Heart right ventricle (tissue), 16 donors: ENCODE results near the gene NCS1. TPM values are rescaled to one million over a fixed set of nuclear protein-coding genes. Genes with fewer than 3 reads are reported as not detected.

Experiments used
- ATAC-seq, 8 donors: fragments of 200-7000 bp; cut with Tn5 transposase; one replicate each; pipeline ENCODE4 v1.9.1; 2020; ENCODE audit warnings: mild to moderate bottlenecking in 8 of 8, moderate library complexity in 8 of 8, moderate number of reproducible peaks in 1 of 8
- DNase-seq, 2 donors: peaks; one replicate each; pipeline ENCODE4 v3.0.0-alpha.2; 2020
- H3K27ac ChIP-seq, 10 donors: fragments of 200-600 bp; sonication (generic) in 2 of 10; one replicate each; pipeline versions ENCODE4 v1.5.0 to v1.8.0; 2020 to 2022; ENCODE audit warnings: mild to moderate bottlenecking in 3 of 10
- H3K27me3 ChIP-seq, 7 donors: fragments of 200-600 bp; one replicate each; pipeline ENCODE4 v1.8.0; 2021 to 2022; ENCODE audit warnings: mild to moderate bottlenecking in 2 of 7
- H3K36me3 ChIP-seq, 9 donors: fragments of 200-600 bp; sonication (generic) in 1 of 9; one replicate each; pipeline versions ENCODE4 v1.5.0 to v1.8.0; 2020 to 2022; ENCODE audit warnings: mild to moderate bottlenecking in 2 of 9
- H3K4me1 ChIP-seq, 9 donors: fragments of 200-600 bp; sonication (generic) in 1 of 9; one replicate each; pipeline versions ENCODE4 v1.5.0 to v1.8.0; 2020 to 2022; ENCODE audit warnings: mild to moderate bottlenecking in 4 of 9
- H3K4me3 ChIP-seq, 10 donors: fragments of 200-600 bp; sonication (generic) in 2 of 10; one replicate each; pipeline versions ENCODE4 v1.5.0 to v1.8.0; 2020 to 2022; ENCODE audit warnings: mild to moderate bottlenecking in 7 of 10, moderate library complexity in 2 of 10
- H3K9me3 ChIP-seq, 11 donors: fragments of 200-600 bp in 10 of 11; sonication (generic) in 2 of 11; one replicate each; pipeline versions ENCODE4 v1.5.0 to v1.8.0; 2013 to 2022; ENCODE audit warnings: mild to moderate bottlenecking in 2 of 11, control low read depth in 1 of 11, moderate library complexity in 1 of 11
- WGBS, 2 donors: extraction: QIAGEN DNeasy Blood & Tissue Kit; methylation state at CpG; one replicate each; pipeline ENCODE4 v1.1.7; 2013; ENCODE audit warnings: inconsistent platforms in 1 of 2; 5-methylcytosine and 5-hydroxymethylcytosine counted together
- intact Hi-C, 10 donors: fragments of 100-400 bp; cut with DNase I; formaldehyde crosslinking; loops; one replicate each; pipeline versions ENCODE4 v1.11.1 to v1.14.2; 2022
- polyA plus RNA-seq, 2 donors: library from polyadenylated mRNA; stranded (reverse); fragments of 200-250 nt; gene quantifications; one replicate each; pipeline ENCODE4 v1.2.3, GENCODE V29; 2013
- total RNA-seq, 10 donors: library from RNA; stranded (reverse); fragmentation: NEBNext Ultra II Directional in 3 of 10; extraction: Animal tissue kit (Norgen Biotek cat#: 25700) in 3 of 10; gene quantifications; one replicate each; pipeline versions ENCODE4 v1.2.1 to v1.2.4, GENCODE V29; 2021 to 2023
- TF ChIP-seq, protein P1 (sequence below), 9 donors: fragments of 200-600 bp; sonication (generic) in 2 of 9; IDR thresholded peaks; one replicate each; pipeline versions ENCODE4 v1.5.0 to v1.8.0; 2021 to 2022; ENCODE audit warnings: antibody characterized with exemption in 9 of 9, mild to moderate bottlenecking in 5 of 9, moderate library complexity in 1 of 9
- donor health status: Arrhythmogenic right ventricular cardiomyopathy.
- donor health status: ischemic (EF 13 %, LVEDD 7.1; RV severe dilation, severe dysfunction).
- donor health status: healthy with polysubstance abuse.
- donor health status: DM: no; HTN: yes; CAD: no.
- donor health status: DM: no; HTN: no; CAD: no.
- donor health status: ischemic (EF 25% LVEDD 6.9; RV normal size, moderate dysfunction).
- donor health status: ischemic (EF 25% LVEDD 5.7; RV mildly dilated, moderate dysfunction).
- donor health status: healthy.
- donor health status: DM: yes; HTN: yes; CAD: no.
- donor health status: Ischemic cardiomyopathy.
- donor health status: ischemic (EF 35%, LVEDD 5.7; RV mildly dilated, moderate dysfunction).
- donor health status: nonischemic (EF 11% LVEDD 7.7; RV severe dilation, severe dysfunction).
- donor health status: DM: yes; HTN: yes; CAD: no.
- donor health status: PGD.
- donor health status: ischemic (EF 29% LVEDD 5.4; RV normal size, mild dysfunction).
- donor health status: nonischemic (EF 23%, LVEDD 6.1; RV moderate dilation, normal function).

Gene NCS1
- total and polyA plus RNA-seq, 12 donors, result 2.0 to 16.2 (median 7.0) TPM

DNA sequence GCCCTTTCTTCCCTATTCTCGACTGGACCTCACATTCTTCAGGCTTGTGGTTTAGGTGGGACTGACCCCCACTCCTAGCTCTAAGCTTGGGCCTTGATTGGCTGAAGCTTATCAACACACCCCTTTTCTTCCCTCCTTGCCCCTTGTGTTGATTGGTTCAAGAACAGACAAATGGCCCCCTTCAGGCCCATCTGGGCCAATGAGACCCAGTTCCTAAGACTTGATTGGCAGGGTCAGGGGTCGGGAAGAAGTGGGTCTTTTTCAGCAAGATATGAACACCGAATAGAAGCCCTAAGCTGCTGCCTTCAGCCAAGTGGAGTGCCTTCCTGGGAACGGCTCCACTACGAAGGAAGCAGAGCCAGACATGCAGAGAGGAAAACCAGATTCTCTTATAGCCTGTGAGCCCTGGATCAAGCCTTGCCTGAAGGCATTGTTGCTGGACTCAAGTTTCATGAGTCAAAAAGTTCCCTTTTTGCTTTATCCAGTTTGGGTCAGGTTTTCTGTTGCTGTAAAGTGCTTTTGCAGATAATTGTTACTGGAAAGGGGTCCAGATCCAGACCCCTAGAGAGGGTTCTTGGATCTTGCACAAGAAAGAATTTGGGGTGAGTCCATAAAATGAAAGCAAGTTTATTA, 22.4 kb upstream of the NCS1 start:
- no peaks in the 10 kb centered on the region for H3K9me3 ChIP-seq
- intact Hi-C loops, result no loop called here
- no peak overlapping the region for H3K4me3 ChIP-seq
- H3K27ac ChIP-seq, result no peak overlapping the region
- H3K27me3 ChIP-seq, result peaks cover 0 to 24% (median 16%) of the 10 kb centered on the region in 7 donors
- TF ChIP-seq, protein P1, sequence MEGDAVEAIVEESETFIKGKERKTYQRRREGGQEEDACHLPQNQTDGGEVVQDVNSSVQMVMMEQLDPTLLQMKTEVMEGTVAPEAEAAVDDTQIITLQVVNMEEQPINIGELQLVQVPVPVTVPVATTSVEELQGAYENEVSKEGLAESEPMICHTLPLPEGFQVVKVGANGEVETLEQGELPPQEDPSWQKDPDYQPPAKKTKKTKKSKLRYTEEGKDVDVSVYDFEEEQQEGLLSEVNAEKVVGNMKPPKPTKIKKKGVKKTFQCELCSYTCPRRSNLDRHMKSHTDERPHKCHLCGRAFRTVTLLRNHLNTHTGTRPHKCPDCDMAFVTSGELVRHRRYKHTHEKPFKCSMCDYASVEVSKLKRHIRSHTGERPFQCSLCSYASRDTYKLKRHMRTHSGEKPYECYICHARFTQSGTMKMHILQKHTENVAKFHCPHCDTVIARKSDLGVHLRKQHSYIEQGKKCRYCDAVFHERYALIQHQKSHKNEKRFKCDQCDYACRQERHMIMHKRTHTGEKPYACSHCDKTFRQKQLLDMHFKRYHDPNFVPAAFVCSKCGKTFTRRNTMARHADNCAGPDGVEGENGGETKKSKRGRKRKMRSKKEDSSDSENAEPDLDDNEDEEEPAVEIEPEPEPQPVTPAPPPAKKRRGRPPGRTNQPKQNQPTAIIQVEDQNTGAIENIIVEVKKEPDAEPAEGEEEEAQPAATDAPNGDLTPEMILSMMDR (IDR thresholded peaks at IDR 0.05), result no peak
- ATAC-seq, result no peak
- H3K4me1 ChIP-seq, result peaks cover 0 to 7% (median 0%) of the 10 kb centered on the region in 9 donors
- H3K36me3 ChIP-seq, result no peaks in the 10 kb centered on the region
- 84% methylated on average over 5 of the region's 5 CpGs for WGBS, 2 donors
- no peak for DNase-seq

DNA sequence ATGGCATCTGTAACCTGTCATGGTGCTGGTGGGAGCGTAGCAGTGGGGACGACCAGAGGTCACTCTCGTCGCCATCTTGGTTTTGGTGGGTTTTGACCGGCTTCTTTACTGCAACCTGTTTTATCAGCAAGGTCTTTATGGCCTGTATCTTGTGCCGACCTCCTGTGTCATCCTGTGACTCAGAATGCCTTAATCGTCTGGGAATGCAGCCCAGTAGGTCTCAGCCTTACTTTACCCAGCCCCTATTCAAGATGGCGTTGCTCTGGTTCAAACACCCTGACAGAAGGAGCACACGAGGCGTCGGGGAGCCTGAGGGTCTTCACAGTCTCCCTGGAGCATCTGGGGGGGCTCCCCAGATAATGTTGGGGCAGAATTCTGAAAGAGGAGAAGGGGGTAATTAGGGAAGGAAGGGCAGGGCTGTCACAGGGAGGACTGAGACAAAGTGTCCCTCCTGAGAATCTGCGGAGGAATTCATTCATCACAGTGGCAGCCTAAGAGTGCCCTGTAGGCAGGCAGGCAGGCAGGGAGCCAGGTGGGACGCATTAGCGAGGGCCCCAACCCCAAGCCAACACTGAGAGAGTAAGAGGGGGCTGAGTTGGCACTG, 21.3 kb upstream of the NCS1 start:
- WGBS, 2 donors, result 79 to 83% methylated on average over 14 of the region's 14 CpGs
- ATAC-seq, result no peak
- H3K9me3 ChIP-seq, result no peaks in the 10 kb centered on the region
- no peaks in the 10 kb centered on the region for H3K36me3 ChIP-seq
- no peaks in the 10 kb centered on the region for H3K4me1 ChIP-seq
- H3K27me3 ChIP-seq, result peaks cover 0 to 16% (median 6%) of the 10 kb centered on the region in 7 donors
- no peak for DNase-seq
- intact Hi-C loops, result no loop called here
- H3K4me3 ChIP-seq, result no peak overlapping the region
- no peak overlapping the region for H3K27ac ChIP-seq
- TF ChIP-seq, protein P1 (IDR thresholded peaks at IDR 0.05), result no peak

DNA sequence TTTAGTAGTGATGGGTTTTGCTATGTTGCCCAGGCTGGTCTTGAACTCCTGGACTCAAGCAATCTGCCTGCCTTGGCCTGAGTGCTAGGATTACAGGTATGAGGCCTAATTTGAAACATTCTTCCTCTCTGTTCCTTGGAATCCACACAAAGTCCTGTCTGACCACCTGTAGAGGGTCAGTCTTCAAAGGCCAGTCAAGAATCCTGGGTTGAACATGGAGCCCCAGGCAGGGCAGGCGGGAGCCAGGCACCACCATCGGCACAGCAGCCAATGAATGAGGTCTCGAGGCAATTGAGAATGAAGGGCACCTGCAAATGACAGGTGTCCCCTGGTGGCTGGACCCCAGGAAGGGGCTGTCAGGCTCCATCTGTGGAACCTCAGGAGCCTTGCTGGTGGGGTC, 17.4 kb upstream of the NCS1 start:
- Histone ChIP-seq H3K36me3 (no peaks in the 10 kb centered on the region), H3K4me3 (no peak overlapping the region), H3K27me3 (no peaks in the 10 kb centered on the region), H3K4me1 (no peaks in the 10 kb centered on the region), H3K27ac (no peak overlapping the region), H3K9me3 (no peaks in the 10 kb centered on the region)
- WGBS, 2 donors, result 91 to 95% methylated on average over 3 of the region's 3 CpGs
- intact Hi-C loops, result no loop called here
- no peak for ATAC-seq
- TF ChIP-seq, protein P1 (IDR thresholded peaks at IDR 0.05), result no peak
- no peak for DNase-seq

DNA sequence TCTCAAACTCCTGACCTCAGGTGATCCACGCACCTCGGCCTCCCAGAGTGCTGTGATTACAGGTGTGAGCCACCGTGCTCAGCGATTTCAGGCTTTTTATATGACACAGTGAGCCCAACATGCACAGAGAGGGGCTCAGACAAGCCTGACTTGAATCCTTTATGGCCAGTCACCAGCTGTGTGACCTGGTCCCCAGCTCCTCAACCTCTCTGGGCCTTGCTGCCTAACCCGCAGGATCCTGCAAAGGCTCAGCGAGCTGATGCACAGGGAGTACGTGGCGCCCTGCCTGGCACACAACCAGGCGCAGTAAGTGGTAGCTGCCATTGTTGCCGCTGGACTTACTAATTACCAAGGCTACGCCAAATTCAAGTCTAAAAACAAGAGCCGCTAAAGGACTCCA, 16.6 kb upstream of the NCS1 start:
- DNase-seq (no peak), ATAC-seq (no peak)
- no peaks in the 10 kb centered on the region for H3K9me3 ChIP-seq
- TF ChIP-seq, protein P1 (IDR thresholded peaks at IDR 0.05), result no peak
- H3K36me3 ChIP-seq, result no peaks in the 10 kb centered on the region
- H3K27me3 ChIP-seq, result no peaks in the 10 kb centered on the region
- no peaks in the 10 kb centered on the region for H3K4me1 ChIP-seq
- no peak overlapping the region for H3K4me3 ChIP-seq
- 87 to 93% methylated on average over 12 of the region's 12 CpGs for WGBS, 2 donors
- no peak overlapping the region for H3K27ac ChIP-seq
- intact Hi-C loops, result no loop called here
